ENCODE measurements around the gene CAPN13.

Gene CAPN13

GRCh38 chr2:30753630-30754029 is 53.6 kb downstream of the CAPN13 start:
- no peaks in the 10 kb centered on the region for H3K4me1 ChIP-seq (ENCODE audit: control insufficient read depth, insufficient read depth, low read length, poor library complexity, severe bottlenecking)
- H3K9me3 ChIP-seq (ENCODE audit: control insufficient read depth, low read length): no peaks in the 10 kb centered on the region
- no peak overlapping the region for H3K4me3 ChIP-seq (ENCODE audit: insufficient read depth, low read depth, low read length, poor library complexity, severe bottlenecking)
- H3K27ac ChIP-seq (ENCODE audit: insufficient read depth, low read length, poor library complexity, severe bottlenecking): no peak overlapping the region
- no peak for DNase-seq
- no peaks in the 10 kb centered on the region for H3K27me3 ChIP-seq (replicated peaks; ENCODE audit: control insufficient read depth, insufficient read depth, low read length, poor library complexity, severe bottlenecking)
- H3K36me3 ChIP-seq (ENCODE audit: control insufficient read depth, insufficient read depth, low read length): no peaks in the 10 kb centered on the region

GRCh38 chr2:30752811-30753210 is 54.4 kb downstream of the CAPN13 start:
- Histone ChIP-seq H3K27ac (ENCODE audit: insufficient read depth, low read length, poor library complexity, severe bottlenecking) (no peak overlapping the region), H3K9me3 (ENCODE audit: control insufficient read depth, low read length) (no peaks in the 10 kb centered on the region), H3K27me3 (replicated peaks; ENCODE audit: control insufficient read depth, insufficient read depth, low read length, poor library complexity, severe bottlenecking) (no peaks in the 10 kb centered on the region), H3K4me1 (ENCODE audit: control insufficient read depth, insufficient read depth, low read length, poor library complexity, severe bottlenecking) (no peaks in the 10 kb centered on the region), H3K36me3 (ENCODE audit: control insufficient read depth, insufficient read depth, low read length) (no peaks in the 10 kb centered on the region), H3K4me3 (ENCODE audit: insufficient read depth, low read depth, low read length, poor library complexity, severe bottlenecking) (no peak overlapping the region)
- no peak for DNase-seq

- Histone ChIP-seq H3K4me3 (ENCODE audit: insufficient read depth, low read depth, low read length, poor library complexity, severe bottlenecking) (no peak overlapping the region), H3K27me3 (replicated peaks; ENCODE audit: control insufficient read depth, insufficient read depth, low read length, poor library complexity, severe bottlenecking) (no peaks in the 10 kb centered on the region), H3K27ac (ENCODE audit: insufficient read depth, low read length, poor library complexity, severe bottlenecking) (no peak overlapping the region), H3K4me1 (ENCODE audit: control insufficient read depth, insufficient read depth, low read length, poor library complexity, severe bottlenecking) (no peaks in the 10 kb centered on the region), H3K9me3 (ENCODE audit: control insufficient read depth, low read length) (no peaks in the 10 kb centered on the region), H3K36me3 (ENCODE audit: control insufficient read depth, insufficient read depth, low read length) (no peaks in the 10 kb centered on the region)
- no peak for DNase-seq
These were observed 60.0 kb downstream of the CAPN13 start for GRCh38 chr2:30747206-30747605.

DNA sequence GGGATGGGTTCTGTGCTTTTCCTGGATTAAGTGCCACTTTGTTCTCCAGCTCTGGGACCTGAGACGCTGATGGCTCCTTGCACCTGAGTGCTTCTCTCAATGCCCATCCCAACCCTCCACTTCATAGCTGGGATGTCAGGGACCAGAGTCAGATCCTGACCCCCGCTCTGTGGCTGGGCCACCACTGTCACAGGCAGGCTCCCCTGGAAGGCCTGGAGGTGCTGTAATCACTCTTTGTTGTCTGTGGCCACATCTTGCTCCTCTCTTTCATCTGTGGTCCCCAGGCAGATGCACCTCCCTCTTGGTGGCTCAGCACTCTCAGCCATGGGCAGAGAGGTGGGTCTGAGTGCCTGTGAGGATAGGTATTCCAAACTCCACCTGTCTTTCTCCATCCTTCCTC is 62.4 kb downstream of the CAPN13 start:
- no peaks in the 10 kb centered on the region for H3K4me1 ChIP-seq (ENCODE audit: control insufficient read depth, insufficient read depth, low read length, poor library complexity, severe bottlenecking)
- no peaks in the 10 kb centered on the region for H3K27me3 ChIP-seq (replicated peaks; ENCODE audit: control insufficient read depth, insufficient read depth, low read length, poor library complexity, severe bottlenecking)
- no peak overlapping the region for H3K27ac ChIP-seq (ENCODE audit: insufficient read depth, low read length, poor library complexity, severe bottlenecking)
- DNase-seq: no peak
- H3K9me3 ChIP-seq (ENCODE audit: control insufficient read depth, low read length): no peaks in the 10 kb centered on the region
- no peaks in the 10 kb centered on the region for H3K36me3 ChIP-seq (ENCODE audit: control insufficient read depth, insufficient read depth, low read length)
- H3K4me3 ChIP-seq (ENCODE audit: insufficient read depth, low read depth, low read length, poor library complexity, severe bottlenecking): no peak overlapping the region

DNA sequence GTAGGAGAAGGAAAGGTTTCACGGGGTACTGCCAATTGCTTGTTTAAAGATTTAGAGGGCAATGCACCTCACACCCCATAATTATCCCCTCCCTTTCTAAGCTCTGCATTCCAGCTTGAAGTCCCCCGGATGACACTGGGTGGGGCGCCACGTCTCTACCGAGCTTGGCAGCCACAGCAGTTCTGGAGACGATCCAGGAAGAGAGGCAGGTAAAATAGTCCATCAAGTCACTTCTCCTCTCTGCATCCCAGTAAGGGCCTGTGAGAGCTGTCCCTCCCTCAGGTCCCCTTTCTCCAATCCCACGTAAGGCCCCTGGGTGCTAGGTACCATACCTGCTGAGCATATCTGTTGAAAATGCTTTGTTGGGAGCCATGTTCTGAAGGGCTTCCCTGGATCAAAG is 65.7 kb downstream of the CAPN13 start:
- Histone ChIP-seq H3K27me3 (replicated peaks; ENCODE audit: control insufficient read depth, insufficient read depth, low read length, poor library complexity, severe bottlenecking) (no peaks in the 10 kb centered on the region), H3K4me3 (ENCODE audit: insufficient read depth, low read depth, low read length, poor library complexity, severe bottlenecking) (no peak overlapping the region), H3K36me3 (ENCODE audit: control insufficient read depth, insufficient read depth, low read length) (no peaks in the 10 kb centered on the region), H3K4me1 (ENCODE audit: control insufficient read depth, insufficient read depth, low read length, poor library complexity, severe bottlenecking) (no peaks in the 10 kb centered on the region), H3K9me3 (ENCODE audit: control insufficient read depth, low read length) (no peaks in the 10 kb centered on the region), H3K27ac (ENCODE audit: insufficient read depth, low read length, poor library complexity, severe bottlenecking) (no peak overlapping the region)
- no peak for DNase-seq

DNA sequence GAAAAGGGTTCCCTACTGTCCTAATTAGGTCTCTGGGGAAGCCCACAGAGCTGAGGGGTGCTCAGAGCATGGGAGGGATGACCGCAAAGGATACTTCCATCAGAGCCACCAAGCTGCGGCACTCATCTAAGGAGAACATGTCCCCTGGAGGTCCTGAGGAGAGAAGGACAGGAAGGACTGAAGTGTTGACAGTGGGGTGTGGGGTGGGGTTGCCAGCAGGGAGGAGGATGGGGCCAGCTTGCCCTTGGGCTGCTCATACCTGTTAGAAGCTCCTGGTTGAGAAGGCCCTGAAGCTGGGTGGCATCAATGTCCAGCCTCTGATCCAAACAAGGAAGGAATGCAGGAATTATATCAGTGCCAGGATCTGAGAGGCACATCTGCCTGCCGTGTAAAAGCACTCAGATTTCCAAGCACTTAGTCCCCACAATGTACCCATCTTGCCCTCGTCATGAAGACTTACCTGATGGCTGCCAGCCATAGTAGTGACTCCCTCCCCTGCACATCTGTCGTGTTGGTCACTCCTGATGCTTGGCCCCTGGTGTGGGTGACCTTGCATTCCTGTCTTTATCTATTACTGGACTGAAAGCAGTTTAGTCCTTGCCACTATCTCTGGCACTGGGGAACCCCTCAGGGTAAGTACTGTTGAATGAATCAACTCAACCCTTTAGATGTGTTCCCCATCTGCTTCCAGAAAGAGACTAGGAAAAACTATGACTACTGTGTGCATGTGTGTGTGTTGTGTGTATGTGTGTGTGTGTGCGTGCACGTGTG is 68.9 kb downstream of the CAPN13 start:
- no peaks in the 10 kb centered on the region for H3K4me1 ChIP-seq (ENCODE audit: control insufficient read depth, insufficient read depth, low read length, poor library complexity, severe bottlenecking)
- no peak overlapping the region for H3K4me3 ChIP-seq (ENCODE audit: insufficient read depth, low read depth, low read length, poor library complexity, severe bottlenecking)
- H3K27ac ChIP-seq (ENCODE audit: insufficient read depth, low read length, poor library complexity, severe bottlenecking): no peak overlapping the region
- H3K36me3 ChIP-seq (ENCODE audit: control insufficient read depth, insufficient read depth, low read length): no peaks in the 10 kb centered on the region
- H3K27me3 ChIP-seq (replicated peaks; ENCODE audit: control insufficient read depth, insufficient read depth, low read length, poor library complexity, severe bottlenecking): no peaks in the 10 kb centered on the region
- no peaks in the 10 kb centered on the region for H3K9me3 ChIP-seq (ENCODE audit: control insufficient read depth, low read length)
- DNase-seq: no peak

- H3K27me3 ChIP-seq (replicated peaks; ENCODE audit: control insufficient read depth, insufficient read depth, low read length, poor library complexity, severe bottlenecking): no peaks in the 10 kb centered on the region
- H3K36me3 ChIP-seq (ENCODE audit: control insufficient read depth, insufficient read depth, low read length): no peaks in the 10 kb centered on the region
- no peak for DNase-seq
- no peak overlapping the region for H3K4me3 ChIP-seq (ENCODE audit: insufficient read depth, low read depth, low read length, poor library complexity, severe bottlenecking)
- H3K27ac ChIP-seq (ENCODE audit: insufficient read depth, low read length, poor library complexity, severe bottlenecking): no peak overlapping the region
- no peaks in the 10 kb centered on the region for H3K9me3 ChIP-seq (ENCODE audit: control insufficient read depth, low read length)
- no peaks in the 10 kb centered on the region for H3K4me1 ChIP-seq (ENCODE audit: control insufficient read depth, insufficient read depth, low read length, poor library complexity, severe bottlenecking)
These were observed 70.0 kb downstream of the CAPN13 start for GRCh38 chr2:30737326-30737610.

GRCh38 chr2:30736461-30737325 is 70.6 kb downstream of the CAPN13 start:
- Histone ChIP-seq H3K27me3 (replicated peaks; ENCODE audit: control insufficient read depth, insufficient read depth, low read length, poor library complexity, severe bottlenecking) (no peaks in the 10 kb centered on the region), H3K36me3 (ENCODE audit: control insufficient read depth, insufficient read depth, low read length) (no peaks in the 10 kb centered on the region), H3K9me3 (ENCODE audit: control insufficient read depth, low read length) (no peaks in the 10 kb centered on the region), H3K4me3 (ENCODE audit: insufficient read depth, low read depth, low read length, poor library complexity, severe bottlenecking) (no peak overlapping the region), H3K27ac (ENCODE audit: insufficient read depth, low read length, poor library complexity, severe bottlenecking) (no peak overlapping the region), H3K4me1 (ENCODE audit: control insufficient read depth, insufficient read depth, low read length, poor library complexity, severe bottlenecking) (no peaks in the 10 kb centered on the region)
- no peak for DNase-seq

GRCh38 chr2:30733876-30734520 is 73.2 kb downstream of the CAPN13 start:
- no peak overlapping the region for H3K4me3 ChIP-seq (ENCODE audit: insufficient read depth, low read depth, low read length, poor library complexity, severe bottlenecking)
- H3K36me3 ChIP-seq (ENCODE audit: control insufficient read depth, insufficient read depth, low read length): no peaks in the 10 kb centered on the region
- no peak overlapping the region for H3K27ac ChIP-seq (ENCODE audit: insufficient read depth, low read length, poor library complexity, severe bottlenecking)
- H3K4me1 ChIP-seq (ENCODE audit: control insufficient read depth, insufficient read depth, low read length, poor library complexity, severe bottlenecking): no peaks in the 10 kb centered on the region
- H3K9me3 ChIP-seq (ENCODE audit: control insufficient read depth, low read length): no peaks in the 10 kb centered on the region
- no peak for DNase-seq
- no peaks in the 10 kb centered on the region for H3K27me3 ChIP-seq (replicated peaks; ENCODE audit: control insufficient read depth, insufficient read depth, low read length, poor library complexity, severe bottlenecking)

DNA sequence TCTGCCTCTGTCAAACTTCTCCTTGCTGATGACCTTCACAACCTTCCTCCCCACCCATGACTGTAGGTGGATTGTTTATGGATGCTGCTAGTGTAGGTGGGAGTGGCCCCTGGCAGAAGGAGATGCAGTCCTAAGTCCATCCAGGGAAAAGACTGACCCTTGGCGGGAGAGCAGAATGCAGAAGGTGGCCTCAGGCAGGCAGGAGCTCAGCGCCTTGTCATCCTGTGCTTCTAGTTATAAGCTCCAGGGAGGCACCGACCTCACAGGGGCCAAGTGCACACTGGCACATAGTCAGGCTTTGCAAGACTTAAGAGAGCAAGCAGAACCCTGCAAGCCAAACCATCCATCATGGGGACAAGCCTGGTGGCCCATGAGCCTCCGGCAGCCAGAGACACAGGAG is 74.4 kb downstream of the CAPN13 start:
- Histone ChIP-seq H3K36me3 (ENCODE audit: control insufficient read depth, insufficient read depth, low read length) (no peaks in the 10 kb centered on the region), H3K27me3 (replicated peaks; ENCODE audit: control insufficient read depth, insufficient read depth, low read length, poor library complexity, severe bottlenecking) (no peaks in the 10 kb centered on the region), H3K9me3 (ENCODE audit: control insufficient read depth, low read length) (no peaks in the 10 kb centered on the region), H3K4me3 (ENCODE audit: insufficient read depth, low read depth, low read length, poor library complexity, severe bottlenecking) (no peak overlapping the region), H3K27ac (ENCODE audit: insufficient read depth, low read length, poor library complexity, severe bottlenecking) (no peak overlapping the region), H3K4me1 (ENCODE audit: control insufficient read depth, insufficient read depth, low read length, poor library complexity, severe bottlenecking) (no peaks in the 10 kb centered on the region)
- no peak for DNase-seq

Measured in effector memory CD4-positive, alpha-beta T cell (primary cell).